CD4-positive, alpha-beta T cell treated with Interleukin-12 subunit alpha and Interleukin-12 subunit beta, for 1 hour (primary cell): ENCODE measurements around the gene TAS1R3.
"Not testable (repeated sequence)": the region's sequence is repeated elsewhere in the genome, so short reads cannot be mapped to it uniquely, and the experiment has no call there.

Source experiments
- DNase-seq: peaks from one replicate; pipeline ENCODE4 v3.0.0-alpha.2; 2020

The TAS1R3 gene

DNA sequence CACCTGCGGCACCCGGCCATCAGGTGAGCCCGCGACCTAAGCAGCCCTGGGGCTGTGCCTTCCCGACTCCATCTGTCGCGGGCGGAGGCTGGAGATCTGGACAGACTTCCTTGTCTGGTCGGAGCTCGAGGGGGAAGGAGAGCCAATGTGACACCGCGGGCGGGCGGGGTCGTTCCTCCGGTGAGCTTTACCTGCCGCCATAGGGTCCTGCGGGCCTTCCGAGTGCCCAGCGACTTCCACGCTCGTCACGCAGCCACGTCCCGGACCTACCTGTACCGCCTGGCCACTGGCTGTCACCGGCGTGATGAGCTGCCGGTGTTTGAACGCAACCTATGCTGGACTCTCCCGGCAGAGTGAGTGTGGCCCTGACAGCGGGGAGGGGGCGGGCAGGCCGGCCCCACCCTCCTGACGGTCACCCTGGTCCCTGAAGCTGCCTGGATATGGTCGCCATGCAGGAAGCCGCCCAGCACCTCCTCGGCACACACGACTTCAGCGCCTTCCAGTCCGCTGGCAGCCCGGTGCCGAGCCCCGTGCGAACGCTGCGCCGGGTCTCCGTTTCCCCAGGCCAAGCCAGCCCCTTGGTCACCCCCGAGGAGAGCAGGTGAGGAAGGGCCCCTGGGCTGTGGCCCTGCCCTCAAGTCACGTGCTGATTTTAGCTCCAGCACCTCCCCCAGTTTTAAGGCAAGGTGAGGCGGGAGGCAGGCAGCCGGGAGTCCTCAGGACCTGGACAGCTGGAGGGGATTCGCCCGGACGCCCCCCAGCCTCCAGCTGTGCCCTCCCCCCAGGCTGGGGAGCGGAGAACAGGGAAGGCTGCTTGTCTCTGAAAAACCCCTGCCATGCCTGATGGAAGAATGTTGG is 21.6 kb upstream of the TAS1R3 start:
- no peak for DNase-seq

DNA sequence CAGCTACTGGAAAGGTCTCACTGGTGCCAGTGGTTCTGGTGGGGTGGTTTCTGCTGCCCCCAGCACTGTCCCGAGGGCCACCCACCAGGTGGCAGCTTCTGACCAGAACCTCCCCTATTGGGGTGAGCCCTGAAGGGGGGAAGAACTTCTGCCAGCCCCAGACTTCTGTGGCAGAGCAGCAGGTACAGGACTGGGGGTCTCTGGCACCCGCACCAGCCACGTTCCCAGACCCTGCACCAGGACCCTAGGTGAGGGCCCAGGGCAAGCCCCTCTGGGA is 21.0 kb upstream of the TAS1R3 start:
- no peak for DNase-seq

DNA sequence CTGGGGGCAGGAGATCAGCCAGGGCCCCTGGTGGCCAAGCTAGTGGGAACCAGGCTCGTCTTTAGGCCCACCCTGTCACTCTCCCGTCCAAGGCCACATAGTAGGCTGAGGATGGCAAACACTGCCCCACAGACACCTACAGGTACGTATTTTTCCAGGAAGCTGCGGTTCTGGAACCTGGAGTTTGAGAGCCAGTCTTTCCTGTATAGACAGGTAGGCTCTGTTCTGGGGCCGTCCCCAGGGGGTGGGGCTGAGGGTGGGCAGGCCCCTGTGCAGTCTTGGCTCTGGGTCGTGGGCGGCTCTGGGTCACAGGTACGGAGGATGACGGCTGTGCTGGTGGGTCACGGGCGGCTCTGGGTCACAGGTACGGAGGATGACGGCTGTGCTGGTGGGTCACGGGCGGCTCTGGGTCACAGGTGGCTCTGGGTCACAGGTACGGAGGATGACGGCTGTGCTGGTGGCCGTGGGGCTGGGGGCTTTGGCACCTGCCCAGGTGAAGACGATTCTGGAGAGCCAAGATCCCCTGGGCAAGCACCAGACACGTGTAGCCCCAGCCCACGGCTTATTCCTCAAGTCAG is 20.5 kb upstream of the TAS1R3 start:
- DNase-seq = no peak

DNA sequence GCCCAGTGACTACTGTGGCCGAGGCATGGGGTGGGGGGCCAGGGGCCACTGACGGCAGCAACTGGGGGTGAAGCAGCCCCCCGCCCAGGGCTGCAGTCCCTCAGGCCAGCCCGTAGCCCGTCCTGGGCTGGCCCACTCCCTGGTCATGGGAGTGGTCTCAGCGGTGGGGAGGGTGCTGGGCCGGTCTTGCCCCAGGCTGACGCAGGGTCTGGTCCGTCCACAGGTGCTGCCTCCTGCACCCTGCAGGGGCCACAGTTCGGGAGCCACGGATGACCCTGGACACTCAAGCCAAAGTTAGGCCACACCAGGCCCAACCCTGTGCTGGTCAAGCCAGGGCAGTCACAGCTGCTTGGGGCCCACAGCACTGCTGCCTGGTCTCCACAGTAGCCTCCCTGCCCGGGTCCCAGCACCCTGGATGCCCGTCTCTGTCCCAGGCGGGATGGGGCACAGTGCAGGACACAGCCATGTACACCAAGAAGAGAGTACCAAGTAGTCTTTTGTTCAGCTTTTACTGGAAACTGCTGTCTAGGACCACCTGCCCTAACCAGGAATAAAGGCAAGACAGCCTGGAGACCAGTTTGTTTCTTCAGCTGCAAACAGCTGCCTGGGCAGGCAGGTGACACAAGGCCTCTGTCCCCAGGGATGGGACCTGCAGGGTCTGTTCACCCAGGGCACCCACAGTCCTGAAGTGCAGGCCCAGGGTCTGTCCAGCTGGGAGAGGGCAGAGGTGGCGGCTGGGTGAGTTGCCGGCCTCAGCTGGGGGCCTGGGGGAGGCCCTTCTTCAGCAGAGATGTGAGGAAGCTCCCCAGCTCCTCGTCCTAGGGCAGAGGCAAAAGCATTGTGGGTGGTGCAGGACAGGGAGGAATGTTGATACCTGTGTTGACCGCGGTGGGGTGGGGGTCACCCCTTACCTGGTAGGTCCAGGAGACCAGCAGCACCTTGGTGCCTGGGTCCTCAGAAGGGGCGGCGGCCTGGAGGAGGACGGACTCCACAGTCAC is 19.7 kb upstream of the TAS1R3 start:
- no peak for DNase-seq

DNA sequence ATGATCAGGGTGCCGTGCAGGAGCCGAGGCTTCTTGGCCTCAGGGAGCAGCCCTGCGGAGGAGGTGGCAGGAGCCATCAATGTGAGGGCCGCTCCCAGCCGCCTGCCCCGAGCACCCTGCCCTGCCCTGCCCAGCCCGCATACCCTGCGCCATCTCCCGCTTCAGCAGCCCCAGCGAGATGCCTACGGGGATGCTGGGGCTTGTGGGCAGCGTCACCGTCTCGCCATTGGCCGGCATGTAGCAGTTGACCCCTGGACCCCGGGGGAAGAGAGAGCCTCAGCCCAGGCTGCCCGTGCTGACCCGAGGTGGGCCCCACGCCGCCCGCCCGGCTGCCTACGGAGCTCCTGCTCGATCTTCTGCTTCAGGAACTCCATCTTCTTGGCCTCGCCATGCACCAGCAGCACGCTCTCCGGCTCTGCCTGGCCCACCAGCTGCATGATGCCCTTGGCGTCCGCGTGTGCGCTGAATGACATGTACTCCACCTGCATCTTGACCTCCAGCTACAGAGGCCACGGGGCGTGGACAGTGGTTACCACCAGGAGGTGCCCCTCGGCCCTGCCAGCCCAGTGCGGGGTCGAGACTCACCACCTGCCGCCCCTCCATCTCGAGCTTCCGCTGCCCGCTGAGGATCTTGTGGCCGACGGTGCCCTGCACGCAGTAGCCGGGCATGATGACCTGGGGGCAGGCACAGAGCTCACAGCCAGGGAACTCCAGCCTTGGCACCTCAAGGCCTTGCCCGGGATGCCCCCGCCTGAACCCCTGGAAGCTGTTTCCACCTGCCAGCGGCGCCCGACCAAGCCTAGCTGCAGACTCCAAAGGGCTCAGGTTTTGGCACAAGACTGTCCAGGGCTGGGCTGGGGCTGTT is 18.4 kb upstream of the TAS1R3 start:
- no peak for DNase-seq

DNA sequence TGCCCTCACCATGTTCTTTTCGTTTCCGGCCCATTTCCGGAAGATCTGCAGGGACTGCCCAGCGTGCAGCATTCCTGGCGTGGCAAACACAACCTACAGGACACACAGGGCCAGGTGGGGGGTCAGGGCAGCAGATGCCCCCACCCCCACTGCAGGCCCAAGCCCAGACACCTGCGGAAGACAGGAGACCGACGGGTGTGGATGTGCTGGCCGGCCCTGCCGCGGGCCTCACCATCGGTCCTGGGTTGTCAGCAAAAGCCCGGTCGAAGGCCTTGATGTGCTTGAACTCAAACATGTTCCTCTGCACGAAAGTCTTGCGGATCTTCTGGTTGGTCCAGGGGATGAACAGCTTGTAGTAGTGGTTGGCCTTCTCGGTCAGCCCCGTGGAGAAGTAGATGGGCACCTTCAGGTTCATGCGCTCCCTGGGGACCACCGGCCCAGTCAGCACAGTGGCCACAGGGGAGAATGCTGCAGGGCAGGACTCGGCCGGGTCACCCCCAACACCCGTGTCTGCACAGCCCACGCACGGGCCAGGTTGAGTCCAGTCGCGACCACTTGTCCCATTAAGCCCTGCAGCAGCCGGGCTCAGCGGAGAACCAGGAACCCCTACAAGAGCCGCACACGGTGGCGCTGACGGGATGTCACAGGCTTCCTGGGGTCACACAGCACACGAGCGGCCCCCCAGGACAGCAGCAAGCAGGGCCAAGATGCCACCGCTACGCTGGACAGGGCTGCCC is 17.4 kb upstream of the TAS1R3 start:
- DNase-seq = no peak

DNA sequence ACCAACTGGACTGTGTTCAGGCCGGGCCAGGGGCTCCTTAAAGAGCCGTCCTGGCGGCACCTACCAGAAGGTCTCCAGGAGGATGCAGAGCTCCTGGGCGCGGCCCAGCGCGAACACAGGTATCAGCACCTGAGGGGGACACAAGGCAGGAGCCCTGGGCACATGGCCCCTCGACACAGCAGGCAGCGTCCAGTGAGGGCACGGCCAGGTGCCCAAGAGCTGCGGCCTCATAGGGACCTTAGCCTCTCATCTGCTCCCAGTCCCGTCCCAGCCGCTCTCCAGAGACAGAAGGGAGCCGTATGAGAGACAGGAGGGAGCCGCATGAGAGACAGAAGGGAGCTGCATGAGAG is 16.9 kb upstream of the TAS1R3 start:
- no peak for DNase-seq

DNA sequence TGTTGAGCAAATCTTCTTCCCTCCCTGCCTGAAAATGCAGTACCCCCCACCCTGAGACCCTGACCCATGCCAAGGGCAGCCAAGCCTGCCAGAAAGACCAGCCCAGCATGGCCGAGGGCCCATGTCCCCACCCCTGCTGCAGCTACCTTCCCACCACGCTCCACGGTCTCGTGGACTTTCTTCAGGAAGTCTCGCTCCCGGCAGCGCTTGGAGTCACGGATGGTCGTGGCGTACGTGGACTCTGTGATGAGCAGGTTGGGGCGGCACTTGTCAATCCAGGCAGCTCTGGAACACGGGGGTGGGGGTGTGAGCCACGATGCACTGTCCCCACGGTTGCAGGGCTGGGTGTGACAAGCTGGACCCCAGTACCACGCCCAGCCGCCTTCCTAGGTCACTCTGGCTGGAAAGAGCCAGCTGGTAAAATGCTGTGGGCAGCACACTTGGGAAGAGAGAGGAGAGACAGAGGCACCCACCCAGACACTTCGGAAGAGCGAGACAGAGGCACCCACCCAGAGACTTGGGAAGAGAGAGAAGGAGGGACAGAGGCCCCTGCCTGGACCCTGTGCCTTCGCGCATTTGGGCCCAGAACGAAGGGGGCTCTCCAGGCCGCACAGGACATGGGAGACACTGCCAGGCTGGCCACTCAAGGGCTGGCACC is 16.3 kb upstream of the TAS1R3 start:
- no peak for DNase-seq

DNA sequence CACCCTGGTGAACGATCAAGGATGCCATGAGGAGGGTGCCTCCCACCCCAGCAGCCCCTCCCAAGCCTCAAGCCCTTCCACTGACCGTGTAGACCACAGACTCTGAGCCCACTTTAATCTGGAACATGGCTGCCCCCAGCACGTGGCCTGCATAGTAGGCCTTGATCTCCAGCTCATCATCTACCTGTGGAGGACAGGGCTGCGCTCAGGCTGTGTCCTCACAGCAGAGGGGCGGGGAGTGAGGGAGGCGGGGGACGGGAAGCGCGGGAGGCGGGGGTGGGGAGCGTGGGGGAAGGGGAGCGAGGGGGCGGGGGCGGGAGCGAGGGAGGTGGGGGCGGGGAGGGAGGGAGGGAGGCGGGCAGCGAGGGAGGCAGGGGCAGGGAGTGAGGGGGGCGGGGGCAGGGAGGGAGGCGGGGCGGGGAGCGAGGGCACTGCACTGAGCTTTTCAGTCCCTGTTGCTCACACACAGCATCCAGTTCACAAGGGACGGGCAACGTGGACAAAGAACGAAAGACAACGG is 15.6 kb upstream of the TAS1R3 start:
- DNase-seq = no peak

DNA sequence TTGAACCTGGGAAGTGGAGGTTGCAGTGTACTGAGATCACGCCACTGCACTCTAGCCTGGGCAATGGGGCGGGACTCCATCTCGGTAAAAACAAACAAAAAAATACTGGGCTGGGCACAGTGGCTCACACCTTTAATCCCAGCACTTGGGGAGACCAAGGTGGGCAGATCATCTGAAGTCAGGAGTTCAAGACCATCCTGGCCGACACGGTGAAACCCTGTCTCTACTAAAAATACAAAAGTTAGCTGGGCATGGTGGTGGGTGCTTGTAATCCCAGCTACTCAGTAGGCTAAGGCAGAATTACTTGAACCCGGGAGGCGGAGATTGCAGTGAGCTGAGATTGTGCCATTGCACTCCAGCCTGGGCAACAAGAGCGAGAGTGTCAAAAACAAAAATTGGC is 14.9 kb upstream of the TAS1R3 start:
- DNase-seq = not testable (repeated sequence)

DNA sequence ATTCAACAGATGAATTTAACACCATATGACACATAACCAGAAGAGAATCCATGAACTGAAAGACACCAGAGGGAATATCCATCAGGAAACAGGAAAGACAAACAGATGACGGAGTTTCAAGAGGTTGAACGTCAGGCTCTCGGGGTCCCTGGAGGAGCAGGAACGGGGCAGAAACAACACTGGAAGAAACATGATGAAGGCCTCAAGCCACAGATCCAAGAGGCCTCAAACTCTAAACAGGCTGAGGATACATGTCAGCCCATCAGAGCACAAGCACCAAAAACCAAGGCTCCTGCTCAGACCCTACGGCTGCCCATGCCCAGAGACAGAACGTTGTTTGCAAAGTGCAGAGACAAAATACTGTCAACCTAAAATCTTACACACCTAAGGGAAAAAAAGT is 13.7 kb upstream of the TAS1R3 start:
- no peak for DNase-seq

DNA sequence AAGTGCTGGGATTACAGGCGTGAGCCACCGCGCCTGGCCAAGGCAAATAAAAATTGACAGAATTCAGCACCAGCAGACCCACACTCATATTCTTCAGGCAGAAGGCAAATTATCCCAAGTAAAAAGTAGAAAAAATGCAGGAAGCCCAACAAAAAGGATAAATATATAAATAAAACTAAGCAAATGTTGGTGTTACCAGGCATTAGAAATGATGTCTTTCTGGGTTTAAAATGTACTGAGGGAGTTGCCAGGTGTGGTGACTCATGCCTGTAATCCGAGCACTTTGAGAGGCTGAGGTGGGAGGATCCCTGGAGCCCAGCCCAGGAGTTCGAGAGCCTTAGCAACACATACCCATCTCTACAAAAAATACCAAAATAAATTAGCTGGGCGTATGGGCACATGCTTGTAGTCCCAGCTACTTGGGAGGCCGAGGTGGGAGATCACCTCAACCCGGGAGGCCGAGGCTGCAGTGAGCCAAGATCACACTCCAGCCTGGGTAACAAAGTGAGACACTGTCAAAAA is 12.9 kb upstream of the TAS1R3 start:
- no peak for DNase-seq

DNA sequence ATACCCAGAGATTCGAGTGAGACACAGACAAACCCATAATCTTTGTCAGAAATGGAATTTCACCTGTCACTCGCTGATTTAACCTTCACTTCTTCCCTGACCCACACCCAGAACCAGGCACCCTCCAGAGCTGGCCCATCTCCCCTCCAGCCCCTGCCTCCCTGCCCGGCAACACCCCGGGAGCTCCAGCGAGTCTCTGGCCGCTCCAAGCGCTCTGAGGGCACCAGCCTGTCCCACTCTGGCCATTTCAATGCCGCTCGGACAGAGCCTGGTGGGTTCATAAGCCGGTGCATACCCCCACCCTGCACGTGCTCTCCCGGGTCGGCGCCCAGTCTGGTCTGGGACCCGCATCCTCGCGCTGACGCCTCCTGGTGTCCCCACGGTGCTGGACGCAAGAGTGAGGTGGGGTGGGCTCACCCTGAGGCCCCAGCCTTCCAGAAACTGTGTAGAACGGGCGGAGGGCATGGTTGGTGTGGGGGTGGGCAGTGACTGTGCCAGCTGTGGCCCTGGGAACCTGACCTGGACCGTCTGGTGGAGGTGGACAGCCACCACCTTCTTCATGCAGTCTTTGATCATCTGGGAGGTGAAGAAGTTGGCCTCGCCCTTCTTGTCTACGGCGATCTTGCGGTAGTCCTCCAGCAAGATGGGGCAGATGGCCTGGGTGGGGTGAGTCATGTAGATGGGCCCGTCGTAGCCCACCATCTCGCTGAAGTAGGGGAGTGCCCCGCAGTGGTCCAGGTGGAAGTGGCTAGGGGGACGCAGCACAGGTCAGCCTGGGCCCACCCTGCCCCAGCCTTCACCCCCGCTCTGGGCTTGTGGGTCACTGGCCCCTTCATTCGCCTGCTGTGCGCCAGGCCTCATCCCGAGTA is 12.1 kb upstream of the TAS1R3 start:
- no peak for DNase-seq

DNA sequence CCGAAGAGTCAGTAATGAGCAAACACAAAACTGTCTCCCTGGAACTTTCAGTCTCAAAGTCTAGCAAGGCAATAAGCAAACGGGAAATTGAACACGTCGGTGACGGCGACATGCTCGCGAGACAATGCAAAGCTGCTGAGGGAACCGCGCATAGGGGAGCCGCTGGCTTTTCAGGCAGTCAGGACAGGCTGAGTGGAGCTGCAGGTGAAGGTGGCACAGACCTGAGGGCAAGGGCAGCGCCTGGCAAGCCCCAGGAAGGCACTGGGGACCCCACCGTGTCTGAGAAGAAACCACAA is 11.5 kb upstream of the TAS1R3 start:
- DNase-seq = no peak

DNA sequence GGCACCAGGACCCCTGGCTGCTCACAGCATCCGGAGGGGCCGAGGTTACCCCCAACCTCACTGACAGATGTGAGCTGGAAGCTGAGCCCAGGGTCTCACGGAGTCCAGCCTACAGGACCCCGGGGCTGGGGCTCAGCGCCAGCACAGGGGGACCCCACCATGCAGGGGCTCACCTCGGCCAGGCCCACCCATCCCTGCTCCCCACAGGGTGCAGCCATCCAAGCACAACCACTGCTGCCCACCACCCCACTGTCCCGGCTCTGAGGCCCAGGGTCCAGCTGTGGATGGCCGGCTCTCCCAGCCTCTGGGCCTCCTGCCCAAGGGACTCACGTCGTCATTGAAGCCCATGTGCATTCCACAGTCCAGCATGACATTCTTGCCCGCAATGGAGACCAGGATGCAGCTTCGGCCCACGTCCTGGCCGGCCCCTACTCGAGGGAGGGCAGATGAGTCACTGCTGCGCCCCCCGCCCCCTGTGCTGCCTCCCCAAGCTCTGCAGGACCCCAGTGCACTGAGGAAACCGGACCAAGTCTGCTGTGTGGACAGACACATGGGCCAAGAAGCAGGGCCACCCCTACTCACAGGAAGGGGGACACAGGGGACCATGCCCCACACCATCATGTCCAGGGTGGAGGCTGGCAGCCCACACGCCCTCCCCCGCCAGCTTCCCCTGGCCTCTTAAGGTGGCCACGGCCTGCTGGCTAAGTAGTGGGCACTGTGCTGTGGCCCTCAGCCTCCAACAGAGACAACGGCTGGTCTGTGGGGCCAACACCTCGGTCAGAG is 10.2 kb upstream of the TAS1R3 start:
- no peak for DNase-seq

DNA sequence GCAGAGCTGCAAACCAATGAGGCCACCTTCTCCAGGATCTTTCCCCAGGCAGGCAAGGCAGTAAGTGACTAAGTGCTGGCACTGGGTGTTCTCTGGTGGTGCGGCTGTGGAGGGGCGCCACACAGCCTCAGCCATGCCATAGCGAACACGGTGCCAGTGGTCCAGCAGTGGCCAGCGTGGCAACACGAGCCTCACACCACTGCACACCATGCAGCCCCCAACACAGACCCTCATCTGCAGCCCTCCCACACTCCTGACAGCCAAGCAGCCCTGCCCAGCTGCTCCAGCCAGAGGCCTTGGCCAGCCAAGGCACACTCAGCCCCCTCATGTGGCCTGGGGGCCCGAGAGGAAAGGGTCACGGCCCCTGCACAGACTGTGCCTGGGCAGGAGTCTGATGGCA is 9.6 kb upstream of the TAS1R3 start:
- DNase-seq = no peak

DNA sequence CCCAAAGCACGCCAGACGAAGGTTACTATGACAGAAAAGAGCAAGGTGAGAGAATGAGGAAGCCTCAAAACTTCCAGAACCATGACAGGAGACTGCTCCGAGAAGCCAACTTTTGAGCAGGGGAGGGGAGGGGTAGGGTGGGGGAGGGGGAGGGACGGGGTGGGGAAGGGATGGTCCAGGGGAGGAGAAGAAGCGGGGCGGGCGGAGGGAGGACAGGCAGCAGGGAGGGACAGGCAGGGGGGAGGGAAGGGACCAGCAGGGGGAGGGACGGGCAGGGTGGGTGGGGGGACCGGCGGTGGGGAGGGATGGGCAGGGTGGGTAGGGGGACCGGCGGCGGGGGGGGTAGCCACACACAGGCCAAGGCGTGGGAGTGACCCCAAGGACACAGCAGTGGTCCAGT is 8.7 kb upstream of the TAS1R3 start:
- DNase-seq = no peak

DNA sequence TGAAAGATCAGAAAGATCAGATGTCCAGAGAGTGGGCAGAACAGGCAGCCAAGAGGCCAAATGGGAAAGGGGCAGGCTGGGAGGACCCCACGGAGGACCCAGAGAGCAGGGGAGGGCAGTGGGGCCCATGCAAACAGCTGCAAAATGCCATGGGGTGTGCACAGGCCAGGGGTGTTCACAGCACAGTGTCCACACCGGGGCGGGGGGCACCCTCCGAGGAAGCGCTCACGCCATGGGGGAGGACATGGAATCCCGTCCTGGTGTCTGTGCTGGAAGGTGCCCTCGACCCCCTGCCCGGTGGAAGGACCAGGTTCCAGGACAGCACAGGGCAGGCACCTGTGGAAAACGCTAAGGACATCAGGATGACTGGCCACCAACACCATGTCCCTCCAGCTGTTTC is 8.1 kb upstream of the TAS1R3 start:
- DNase-seq = no peak

DNA sequence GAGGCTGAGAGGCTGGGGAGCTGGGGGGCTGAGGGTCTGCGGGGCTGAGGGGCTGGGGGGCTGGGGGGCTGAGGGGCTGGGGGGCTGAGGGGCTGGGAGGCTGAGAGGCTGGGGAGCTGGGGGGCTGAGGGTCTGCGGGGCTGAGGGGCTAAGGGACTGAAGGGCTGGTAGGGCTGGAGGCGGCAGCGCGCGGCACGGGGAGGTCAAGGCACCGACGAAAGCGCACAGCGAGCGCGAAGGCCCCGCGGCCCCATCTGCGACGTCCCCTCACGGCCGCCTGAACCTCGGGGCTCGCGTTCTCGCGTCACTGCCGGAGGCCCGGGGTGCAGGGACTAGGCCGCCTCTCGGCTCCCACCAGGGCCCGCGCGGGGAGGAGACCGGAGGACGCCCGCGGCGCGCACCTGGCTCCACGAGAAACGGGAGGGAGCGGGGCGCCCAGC is 7.0 kb upstream of the TAS1R3 start:
- no peak for DNase-seq
